Fibroblast of skin of back (primary cell): ENCODE measurements around the gene POLD4.
A peak's percentile ranks its signal among the peaks of the same experiment; 100 is the strongest.
"Not testable (repeated sequence)": the region's sequence is repeated elsewhere in the genome, so short reads cannot be mapped to it uniquely, and the experiment has no call there.

Experiments used
- DNase-seq: peaks from one replicate; pipeline ENCODE4 v3.0.0-alpha.2; 2013

POLD4 gene

GRCh38 chr11:67351275-67352005, 1.9 kb downstream of the POLD4 start:
- peak; percentile 76 for DNase-seq

DNA sequence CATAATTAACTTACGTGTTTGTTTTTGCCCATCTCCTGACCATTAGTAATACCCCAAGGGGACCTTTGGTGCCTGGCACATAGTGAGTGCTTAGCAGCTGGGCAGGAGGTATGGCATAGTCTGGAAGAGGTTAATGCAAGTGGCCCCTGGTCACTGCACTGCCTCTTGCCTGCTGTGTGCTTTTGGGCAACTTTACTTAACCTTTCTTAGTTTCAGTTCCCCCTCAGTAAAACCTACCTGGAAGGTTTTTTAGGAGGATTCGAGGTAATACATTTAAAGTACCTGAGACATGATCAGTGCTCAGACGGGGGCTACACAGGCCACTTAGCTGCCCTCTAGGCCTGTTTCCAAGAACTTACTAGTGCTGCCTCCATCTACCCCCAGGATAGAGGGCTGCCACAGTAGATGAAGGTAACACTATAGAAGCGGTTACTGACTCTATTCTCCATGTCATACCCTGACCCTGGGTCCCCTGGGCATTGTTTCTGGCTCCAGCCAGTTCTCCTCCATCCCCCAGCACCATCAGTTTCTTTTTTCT, 3.3 kb downstream of the POLD4 start:
- no peak for DNase-seq

DNA sequence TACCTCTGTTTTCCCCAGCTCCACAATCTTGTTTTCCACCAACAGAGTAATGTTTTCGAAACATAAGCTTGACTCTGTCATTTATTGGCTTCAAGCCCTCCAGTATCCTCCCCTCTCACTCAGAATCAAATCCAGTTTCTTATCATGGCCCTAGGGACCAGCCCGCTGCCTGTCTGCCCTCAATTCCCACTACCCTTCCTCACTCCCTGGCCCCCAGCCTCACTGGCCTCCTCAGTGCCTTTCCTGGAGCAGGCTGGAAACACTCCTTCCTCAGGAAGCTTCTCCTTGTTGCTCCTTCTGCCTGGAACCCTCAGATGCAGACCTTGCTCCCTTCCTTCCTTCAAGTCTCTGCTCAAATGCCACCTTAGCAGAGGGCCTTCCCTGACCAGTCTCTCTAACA, 3.9 kb downstream of the POLD4 start:
- DNase-seq: no peak

DNA sequence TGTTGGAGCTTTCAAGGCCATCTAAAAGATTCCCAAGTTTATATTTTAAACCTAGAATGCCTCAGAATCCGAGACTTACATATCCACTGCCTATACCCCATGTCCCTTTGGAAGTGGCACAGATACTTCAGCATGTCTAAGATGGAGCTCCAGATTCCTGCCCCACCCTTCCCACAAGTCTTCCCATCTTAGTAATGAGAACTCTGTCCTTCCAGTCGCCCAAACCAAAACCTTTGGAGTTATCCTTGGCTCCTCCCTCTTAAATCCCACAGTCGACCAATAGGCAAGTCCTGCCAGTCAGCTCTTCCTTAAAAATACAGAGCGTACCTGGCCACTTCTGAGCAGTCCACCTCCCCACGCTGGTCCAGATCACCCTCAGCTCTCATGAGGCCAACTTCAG, 4.3 kb downstream of the POLD4 start:
- no peak for DNase-seq

DNA sequence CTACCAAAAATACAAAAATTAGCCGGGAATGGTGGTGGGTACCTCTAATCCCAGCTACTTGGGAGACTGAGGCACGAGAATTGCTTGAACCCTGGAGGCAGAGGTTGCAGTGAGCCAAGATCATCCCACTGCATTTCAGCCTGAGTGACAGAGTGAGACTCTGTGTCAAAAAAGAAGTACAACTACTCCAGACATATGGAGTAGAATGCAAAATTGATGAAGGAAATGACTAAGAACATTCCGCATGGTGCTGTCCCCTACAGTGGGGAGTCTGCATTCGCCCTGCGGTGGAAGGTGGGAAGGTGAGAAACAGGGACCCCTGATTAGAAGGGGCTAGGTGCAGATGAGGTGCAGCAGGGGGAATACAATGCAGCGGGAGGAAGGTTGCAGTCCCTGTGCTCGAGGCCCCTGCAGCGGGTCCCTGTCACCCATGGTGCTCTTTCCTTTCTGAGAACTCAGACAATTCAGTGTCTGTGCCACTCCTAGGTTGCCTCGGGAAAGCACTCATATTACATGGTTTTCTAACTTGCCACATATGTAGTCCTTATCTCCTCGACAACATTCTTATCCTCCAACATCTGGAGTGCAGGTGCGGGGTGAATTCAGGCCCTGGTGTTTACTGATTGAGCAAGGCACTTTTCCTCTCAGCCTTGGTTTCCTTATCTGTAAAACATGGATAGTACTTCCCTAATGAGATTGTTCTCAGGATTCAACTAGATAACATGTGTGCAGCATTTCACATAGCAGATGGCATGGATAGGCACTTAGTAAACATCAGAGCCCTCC, 5.2 kb downstream of the POLD4 start:
- DNase-seq: no peak

DNA sequence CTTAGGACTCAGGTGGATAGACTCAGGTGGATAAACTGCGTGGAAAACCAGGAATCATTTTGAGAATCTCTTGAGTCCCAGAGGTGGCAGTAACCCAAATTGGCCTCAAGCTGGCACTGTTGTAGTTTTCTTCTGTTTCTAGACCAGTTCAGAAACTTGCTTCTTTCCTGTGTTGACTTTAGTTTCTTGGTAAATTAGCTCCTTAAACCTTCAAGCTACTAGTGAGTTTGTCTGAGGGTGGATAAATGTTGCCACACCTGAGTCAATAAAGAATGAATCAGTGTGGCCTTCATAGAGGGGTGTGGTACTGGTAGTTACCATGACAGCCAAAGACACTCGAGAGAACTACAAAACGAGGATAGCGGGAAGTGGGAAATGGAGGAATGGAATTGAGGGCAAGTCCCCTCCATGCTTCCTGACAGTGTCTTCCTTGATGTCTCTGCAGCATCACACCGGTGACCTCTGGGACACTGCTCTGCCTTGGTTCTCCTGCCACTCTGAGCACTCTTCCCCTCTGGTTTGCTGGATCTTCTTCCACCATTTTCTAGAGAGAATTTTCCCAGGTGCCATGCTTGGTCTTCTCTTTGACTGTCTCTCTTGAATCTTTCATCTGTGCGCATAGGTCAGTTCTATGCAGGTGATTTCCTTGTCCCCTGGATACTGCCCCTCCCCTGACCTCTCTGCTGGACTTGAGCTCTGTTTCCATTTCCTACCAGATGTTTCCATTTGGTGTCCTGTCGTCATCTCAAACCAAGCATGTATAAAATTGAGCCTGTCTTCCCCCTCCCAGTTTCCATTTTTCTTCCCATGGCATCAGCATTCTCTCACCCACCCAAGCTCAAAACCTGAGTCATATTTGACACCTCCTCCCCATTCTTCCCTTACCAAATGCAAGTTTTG, 7.2 kb downstream of the POLD4 start:
- peak; percentile 48 for DNase-seq

DNA sequence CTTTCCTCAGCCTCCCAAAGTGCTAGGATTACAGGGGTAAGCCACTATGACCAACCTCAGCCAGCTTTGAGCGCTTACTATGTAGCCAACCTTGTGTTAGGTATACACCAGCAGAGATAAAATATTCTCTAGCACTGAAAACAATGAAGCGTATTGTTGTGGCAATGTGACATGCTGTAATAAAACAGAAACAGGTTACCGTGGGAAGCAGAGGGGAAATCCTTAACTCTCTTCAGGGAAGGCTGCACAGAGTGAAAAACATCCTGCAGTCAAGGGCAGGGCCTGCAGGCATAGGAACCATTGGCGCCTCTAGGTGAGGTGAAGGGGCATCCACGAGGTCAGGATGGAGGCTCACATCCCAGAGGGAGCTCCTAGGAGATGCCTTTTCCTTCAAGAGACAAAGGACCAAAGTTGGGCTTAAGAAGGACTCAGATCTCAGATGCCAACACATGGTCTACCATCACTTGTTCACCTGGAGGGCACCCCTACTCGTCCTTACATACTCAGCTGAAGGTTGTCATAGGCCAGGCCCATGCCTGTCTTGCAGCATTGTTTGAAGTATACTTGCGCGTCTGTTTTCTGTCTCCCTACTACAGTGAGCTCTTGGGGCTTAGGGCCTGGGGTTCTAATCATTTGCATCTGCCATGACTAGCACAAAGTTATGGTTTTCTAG, 8.0 kb downstream of the POLD4 start:
- no peak for DNase-seq

DNA sequence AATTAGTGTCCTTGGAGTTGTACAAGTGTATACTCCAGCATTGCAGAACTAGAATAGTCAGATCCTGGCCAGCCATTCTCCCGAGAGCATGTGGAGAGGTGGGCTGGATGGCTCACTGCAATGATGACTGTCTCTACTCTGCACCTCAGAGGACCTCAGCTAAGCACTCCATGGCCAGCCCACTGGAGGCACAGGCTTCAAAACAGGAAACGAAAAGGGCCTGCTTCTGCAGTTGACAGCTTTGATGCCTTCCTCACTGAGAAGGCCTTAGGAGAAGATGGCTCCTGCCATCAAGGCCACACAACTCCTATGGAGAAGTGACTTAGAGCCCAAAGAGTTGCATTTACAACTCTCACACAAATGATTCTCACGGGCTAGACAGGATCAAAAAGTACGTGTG, 9.1 kb downstream of the POLD4 start:
- DNase-seq: no peak

GRCh38 chr11:67337257-67337656, 16.1 kb downstream of the POLD4 start:
- DNase-seq: no peak

- no peak for DNase-seq
These were observed 21.2 kb downstream of the POLD4 start for GRCh38 chr11:67332081-67332691.

GRCh38 chr11:67323526-67323925, 29.8 kb downstream of the POLD4 start:
- no peak for DNase-seq

DNA sequence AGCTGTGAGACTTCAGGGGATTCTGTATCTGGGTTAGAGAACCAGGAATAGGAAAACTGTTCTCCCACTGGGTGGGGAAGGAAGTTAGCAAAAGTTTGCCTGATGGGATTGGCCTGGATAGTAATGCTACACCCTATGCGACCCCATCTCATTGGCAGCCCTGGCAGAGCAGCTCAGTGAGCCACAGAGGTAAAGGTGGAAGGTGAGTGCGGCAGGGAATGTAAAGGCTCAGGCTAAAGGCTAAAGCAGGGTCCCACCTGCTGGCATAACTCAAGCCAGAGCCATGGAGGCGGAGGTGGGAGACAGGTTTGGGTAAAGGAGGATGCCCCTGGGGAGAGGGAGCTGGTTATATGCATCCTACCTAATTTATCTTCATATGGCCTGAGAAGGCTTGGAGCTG, 31.3 kb downstream of the POLD4 start:
- DNase-seq: no peak

DNA sequence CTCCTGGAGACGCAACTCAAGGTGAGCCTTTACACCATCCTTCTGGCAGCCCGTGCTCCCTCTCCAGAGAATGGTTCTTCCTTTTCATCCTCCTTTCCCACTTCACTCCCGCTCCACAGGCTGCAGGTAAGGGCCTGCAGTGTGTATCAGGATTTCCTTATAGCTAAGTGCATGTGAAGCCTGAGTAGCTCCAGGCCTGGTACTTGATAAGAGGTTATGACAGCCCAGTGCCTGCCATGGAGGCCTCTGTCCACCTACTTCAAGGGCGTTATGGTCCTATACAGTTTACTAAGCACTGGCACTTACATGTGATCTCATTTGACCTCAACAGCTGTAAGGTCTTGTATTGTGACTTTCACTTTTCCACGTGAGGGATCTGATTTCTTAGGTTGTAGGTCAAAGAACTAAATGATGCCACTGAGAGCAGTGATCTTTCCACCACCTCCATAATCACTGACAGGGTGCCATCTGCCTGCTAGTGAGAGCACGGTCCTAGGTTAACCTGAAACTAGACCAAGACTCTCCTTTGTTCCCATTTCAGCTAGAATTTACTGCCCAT, 32.0 kb downstream of the POLD4 start:
- DNase-seq: no peak

GRCh38 chr11:67320691-67321090, 32.7 kb downstream of the POLD4 start:
- no peak for DNase-seq

DNA sequence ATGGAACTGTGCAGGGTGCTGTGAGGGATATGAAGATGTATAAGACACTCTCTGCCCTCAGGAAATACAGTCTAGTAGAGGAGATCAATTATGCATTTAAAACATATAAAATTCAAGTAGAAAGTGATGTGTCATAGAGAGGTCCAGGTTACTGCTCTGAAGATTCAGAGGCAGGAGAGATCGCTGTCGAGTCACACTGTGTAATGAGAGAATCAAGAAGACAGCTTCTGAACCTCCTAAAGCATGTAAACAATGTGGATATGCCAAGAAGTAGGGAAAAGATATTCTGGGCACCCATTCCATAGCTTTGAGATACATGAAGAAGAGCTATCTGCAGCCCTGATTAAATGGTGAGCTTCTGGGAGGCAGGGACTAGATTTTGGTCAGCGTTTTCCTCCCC, 33.3 kb downstream of the POLD4 start:
- no peak for DNase-seq

GRCh38 chr11:67318876-67319275, 34.5 kb downstream of the POLD4 start:
- not testable (repeated sequence) for DNase-seq

DNA sequence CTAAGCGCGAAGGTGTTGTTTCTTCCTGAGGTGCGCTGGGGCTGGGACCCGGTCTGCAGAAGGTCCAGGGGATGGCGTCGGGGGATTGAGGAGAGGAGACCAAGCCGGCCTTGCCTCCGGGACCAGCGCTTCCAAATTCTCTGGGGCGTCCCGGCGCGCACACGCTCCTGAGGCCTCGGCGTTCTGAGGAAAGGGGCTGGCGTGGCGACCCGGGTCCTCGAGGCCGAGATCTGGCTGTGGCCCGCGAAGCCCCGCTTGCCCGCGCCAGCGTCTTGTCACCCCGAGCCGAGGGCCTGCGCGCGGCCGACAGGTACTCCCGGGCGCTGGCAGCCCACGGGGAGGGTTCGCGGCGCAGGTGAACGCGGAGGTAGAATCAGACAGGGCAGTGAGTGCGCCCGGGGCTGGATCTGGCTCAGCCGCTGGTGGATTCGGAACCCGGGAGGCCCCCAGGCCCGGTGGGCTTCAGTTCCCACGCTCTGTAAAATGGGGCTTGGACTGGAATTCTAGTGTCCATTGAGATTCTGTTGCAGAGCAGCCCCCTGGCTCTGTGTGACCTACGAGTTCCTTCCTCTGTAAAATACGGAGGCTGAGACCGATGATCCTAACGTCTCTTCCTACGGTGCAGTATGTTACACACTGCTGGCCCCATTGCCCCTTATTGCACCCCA, 35.3 kb downstream of the POLD4 start:
- no peak for DNase-seq

- DNase-seq: peak; percentile 92
These were observed 36.0 kb downstream of the POLD4 start for GRCh38 chr11:67317205-67317887.

- DNase-seq: no peak
These were observed 36.5 kb downstream of the POLD4 start for GRCh38 chr11:67316882-67317204.

DNA sequence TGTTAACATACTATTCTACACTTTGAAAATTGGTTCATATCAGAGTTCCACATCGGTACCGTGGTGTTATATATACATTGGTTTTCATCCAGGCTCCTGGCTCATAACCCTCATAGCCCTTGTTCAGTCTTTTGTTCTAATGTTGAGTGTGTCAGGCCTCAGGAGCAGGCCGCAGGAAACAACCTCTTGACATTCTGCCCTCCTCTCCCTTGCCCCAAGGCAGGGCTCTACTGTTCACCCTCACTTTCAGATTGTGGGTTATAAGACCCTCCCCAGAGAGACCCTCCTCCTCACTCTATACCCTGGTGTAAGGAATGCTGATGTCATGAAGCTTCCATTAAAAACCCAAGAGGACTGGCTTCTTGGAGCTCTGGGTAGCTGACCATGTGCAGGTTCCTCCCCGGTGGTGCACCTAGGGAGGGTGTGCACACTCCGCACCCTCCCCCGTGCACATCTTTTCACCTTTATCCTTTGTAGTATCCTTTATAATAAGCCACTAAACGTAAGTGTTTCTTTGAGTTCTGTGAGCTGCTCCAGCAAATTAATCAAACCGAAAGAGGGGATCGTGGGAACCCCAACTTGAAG, 37.9 kb downstream of the POLD4 start:
- DNase-seq: no peak
